GDM1 (cell line): ENCODE results near the gene ASB7.

Experiments used
- DNase-seq: peaks from one replicate; lab custom pipeline; 2025; lab: John Stamatoyannopoulos, UW

Gene ASB7

DNA sequence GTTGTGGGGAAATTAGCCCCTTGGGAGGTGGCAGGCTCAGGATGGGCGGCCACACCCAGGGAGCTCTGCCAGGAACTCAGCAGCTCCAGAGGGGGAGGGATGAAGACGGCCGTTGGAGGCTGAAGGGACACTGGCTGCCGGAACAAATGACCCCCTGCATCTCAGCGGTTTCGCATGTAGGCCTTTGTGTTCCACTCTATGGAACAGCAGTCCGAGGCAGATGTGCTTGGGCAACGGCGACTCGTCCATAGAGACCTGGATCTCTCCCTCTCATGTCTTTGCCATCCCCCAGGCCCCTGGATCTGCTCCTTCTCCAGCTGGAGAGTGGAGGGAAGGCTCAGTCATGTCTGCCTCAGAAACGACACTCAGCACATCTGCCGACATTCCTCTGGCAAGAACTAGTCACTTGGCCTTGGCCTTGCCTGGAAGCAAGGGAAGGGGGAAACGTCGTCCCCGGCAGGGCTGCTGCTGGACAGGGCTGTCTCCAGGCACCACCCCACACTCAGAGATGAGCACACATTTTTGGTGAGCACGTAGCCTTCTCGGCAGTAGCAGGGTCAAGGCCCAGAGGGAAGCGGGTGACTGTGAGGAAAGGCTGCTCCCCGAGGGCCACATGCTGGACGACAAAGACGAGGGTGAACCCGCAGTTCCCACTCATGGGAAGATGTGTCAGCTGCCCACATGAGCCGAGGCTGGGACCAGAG, 83.8 kb downstream of the ASB7 start:
- no peak for DNase-seq

DNA sequence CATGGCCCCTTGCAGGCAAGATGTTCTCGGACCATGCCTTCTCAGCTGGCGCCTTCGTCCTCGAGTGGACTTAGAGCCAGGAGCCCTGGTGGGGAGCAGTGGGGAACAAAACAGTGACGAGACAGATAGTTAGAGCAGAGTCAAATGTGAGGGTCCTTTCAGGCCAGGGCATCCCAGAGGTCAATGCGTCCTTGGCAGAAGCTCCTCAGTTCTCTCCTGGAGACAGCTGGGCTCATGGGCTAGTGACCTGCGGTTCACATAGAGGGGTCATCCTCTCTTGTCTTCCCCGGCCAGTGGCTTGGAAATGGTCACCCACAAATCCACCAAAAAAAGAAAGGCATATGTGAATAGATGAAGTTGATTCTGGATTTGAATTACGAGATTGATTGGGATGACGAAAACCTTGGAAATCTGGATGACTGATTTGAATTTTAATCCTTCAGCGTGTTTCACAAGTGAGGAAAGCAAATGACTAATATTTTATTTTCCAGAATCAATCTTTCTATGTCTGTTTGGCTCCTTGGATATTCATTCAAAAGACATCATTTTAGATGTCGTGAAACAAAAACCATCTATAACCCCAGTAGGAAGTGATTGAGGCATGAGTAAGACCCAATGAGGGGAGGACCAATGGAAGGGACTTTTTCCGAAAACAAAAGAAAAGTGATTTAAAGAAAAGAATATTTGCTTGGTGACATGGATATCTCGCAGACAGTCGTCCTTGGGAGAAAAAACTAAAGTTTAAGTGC, 84.5 kb downstream of the ASB7 start:
- no peak for DNase-seq

DNA sequence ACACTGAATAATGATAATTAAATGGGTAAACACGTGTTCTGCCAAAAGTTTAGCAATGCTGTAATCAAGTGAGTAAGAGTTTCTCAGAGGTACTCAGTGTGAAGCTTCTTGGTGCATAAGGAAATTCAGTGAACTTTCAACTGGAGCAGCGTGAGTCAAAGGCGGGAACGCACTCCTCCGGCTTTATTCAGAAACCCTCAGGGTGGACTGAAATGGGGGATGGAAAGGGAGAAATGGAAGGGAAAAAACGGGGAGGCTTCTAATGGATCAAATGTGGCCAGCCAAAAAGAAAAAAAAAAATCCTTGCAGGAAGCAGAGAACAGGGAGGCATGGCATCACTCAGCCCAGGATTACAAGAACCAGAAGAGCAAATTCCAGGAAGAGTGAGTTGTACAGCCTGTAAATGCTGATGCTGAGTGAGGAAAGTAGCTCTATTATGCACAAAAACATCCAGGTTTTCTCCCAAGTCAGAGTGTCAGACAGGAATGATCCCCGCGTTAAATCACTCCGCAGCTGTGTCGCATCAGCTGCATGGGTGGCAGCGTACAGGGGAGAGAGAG, 85.3 kb downstream of the ASB7 start:
- no peak for DNase-seq

DNA sequence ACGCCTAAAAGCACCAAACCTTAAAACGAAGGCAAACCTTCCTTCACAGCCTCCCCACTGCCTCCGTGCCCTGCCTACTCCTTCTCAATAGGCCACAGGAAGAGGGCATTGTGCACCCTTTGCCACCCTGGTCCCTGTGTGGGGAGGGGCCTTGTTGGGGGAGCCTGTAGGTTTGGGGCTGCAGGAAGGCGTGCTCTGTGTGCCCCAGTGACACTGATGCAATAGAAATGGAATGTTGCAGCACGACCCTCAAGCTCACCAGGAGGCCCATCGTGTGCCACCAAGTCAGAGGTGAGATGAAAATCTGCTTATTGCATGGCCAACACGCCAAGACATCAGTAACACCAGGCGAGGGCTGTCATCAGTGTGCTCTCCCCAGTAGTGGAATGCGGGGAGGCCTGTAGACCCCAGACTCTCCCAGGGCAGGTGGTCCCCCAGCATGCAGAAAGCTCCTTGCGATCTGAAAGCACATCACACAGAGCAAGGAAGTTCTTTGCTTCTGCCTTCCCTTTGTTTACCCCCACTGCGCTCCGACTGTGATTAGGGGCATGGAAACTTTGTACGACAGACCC, 86.2 kb downstream of the ASB7 start:
- no peak for DNase-seq

DNA sequence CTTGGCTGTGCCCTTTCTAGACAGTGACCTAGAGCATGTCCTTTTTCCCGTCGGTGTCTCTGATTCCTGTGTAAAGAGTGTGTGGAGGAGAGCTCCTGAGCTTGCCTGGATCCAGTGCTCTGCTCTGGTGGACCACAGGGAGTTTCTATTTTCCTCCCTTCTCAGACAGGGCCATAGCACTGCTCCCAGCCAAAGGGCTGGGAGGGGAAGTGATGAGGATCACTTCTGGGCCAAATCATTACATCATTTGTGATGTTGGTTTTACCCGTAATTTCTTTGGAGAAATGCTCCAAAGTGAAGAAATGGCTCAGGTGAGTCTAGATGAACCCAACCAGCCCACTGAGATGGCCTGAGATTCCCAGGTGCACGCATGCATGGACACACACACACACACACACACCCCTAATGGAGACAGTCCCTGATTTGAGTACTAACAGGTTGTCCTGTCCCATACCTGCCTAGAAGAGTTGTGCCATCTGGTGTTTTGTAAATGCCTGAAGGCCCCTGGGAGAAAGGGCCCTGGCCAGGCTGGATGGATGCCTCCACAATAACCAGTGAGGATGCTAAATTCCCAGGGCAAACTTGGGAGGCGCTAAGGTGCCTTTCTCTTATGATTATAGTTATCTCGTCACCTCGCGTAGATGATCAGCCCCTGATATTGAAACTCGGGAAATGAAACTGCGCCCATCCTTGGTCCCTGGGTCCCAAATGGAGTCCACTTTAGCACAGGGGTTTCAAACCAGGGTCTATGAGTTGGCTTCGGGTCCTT, 86.9 kb downstream of the ASB7 start:
- DNase-seq = no peak

DNA sequence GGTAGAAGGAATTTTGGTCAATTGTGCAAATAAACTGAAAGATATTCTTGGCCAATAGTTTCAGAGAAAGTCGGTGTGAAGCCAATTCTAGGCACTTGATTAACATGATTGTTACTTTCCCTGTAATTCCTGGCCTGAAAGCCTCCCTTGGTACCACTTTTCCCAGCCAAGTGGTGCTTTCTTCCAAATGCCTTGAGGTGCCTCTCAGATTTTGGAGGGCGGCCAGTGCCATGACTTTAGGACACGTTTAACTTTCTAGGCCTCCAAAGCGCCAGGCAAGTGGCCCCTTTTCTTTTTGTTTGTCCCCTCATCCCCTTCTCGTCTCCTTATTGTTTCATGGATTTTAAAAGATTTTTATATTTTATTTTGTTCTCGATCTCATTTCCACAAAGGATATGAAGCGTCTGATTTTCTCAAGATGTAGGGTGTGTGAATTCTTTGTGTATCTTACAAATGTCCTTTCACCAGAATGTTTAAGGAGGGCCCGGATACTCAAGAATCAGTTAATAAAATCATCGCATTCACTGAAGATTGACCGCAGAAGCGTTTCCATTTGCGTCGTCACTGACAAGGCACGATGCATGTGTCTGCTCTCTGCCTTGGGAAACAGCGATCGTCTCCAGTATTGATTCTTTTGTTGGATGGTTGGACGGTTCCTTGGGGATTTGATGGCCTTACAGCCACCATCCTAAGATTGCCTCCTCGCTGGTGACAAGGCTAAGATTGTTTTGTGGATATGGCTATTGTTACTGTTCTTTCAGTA, 87.8 kb downstream of the ASB7 start:
- DNase-seq = no peak

DNA sequence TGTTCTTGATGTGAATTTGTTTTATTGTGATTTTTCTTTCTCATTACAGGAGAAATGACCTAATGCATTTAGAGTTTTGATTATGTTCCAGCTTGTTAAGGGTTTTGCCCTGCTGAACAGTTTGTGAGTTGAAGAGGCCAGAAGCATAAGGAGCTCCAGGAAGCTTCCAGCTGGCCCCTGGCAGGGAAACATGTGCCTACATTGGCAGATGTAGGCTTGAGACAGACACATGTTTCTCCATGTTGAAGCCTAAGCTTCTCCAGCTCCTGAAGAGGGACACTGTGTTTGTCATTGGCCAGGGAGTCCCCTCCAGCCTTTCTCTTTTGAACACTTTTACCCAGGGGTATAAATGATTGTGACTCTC, 88.4 kb downstream of the ASB7 start:
- no peak for DNase-seq

DNA sequence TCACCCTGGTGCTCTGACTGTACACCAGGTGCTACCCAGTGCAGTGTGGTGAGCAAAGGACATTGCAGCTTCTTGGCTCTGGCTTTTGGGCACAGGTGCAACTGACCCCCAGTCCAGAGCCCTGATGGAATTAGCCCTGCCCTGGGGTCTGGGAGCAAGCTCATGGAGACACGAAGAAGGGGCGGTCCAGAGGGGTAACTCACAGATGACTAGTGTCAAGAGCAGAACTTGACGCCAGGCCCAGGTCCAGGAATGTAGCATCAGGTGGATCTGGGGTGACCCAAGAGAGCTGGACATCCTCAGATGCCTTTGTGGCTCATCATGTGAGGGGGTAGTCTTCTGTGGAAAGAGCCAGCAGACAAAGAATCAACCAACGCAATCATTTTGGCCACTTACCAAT, 88.9 kb downstream of the ASB7 start:
- no peak for DNase-seq

DNA sequence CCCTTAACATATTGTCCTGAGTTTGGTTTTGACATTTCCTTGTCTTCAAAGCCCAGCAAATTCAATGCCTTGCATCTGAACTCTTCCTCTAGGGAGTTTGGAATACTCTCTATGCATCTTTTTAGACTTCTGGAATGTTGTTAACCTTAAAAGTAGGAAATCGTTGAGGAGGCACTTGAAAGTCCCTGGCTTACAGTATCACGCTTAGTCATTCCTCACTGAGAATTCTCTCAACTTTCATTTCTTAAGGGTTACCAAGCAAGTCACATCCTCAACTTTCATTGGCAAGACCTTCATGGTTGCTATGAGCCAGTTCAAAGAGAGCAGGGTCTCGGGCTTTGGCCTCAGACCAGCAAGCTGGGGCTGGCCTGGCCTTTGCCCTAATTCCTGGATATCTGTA, 89.9 kb downstream of the ASB7 start:
- DNase-seq = no peak

DNA sequence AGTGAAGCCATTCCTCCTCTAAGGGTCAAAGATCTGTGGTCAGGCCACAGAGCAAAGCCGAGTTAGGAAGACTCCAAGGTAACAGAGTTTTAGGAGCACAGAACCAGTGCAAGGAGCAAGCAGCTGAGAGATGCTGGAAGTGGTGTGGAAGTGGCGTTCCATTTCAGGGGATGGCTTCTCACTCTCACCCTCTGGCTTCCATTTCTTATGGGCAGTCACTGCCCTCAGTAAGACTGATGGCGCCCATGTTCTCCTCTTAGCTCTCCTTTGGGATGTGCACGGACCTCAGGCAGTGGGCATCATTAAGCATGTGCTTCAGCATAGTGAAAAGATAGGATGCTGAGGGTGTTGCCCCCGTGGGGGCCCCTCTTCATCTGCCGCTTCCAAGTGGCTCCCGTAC, 90.3 kb downstream of the ASB7 start:
- no peak for DNase-seq

DNA sequence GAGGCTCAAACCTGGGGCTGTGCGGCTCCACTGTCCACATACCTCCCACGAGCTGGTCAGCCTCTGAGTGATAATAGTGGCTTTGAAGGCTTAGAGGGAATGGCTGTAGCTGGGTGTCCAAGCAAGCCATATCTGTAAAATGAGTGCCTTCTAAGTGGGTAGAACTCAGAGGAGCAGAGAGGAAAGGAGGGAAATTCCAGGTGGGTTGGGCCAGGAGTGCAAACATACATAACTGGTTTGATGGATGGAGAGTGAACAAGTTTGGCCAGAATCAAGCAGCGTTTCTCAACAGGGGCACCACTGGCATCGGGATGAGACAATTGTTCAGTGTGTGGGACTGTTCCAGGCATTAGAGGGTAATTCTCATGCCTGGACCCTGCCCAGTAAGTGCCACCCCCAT, 91.1 kb downstream of the ASB7 start:
- no peak for DNase-seq

DNA sequence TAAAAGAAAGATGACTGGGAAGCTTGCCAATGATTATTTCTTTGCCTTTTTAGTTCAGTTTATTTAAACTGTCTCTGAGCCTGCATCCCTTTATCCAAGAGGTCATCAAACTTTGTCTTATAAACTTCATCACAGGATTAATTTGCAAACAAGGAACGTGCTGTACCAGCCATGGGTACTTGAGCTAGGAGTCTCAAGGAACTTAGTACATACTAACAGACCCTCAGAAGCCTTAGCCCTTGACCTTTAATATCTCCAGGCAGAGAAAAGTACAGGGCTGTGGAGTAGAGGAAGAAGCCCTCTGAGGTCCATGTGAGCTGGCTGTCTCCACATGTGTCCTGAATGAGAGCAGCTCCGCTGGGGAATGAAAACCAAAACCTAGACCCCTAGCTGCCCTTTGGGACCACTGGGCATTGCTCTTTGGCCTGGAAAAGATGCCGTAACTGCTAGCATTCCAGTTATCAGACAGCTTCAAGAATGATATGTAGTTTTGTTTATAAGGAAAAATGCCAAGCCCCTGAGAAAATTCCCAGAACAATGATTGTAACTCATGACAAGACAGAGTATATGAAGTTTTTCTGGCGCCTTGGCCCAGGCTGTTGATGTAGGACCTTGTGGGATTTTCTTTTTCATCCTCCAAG, 92.1 kb downstream of the ASB7 start:
- DNase-seq = no peak

DNA sequence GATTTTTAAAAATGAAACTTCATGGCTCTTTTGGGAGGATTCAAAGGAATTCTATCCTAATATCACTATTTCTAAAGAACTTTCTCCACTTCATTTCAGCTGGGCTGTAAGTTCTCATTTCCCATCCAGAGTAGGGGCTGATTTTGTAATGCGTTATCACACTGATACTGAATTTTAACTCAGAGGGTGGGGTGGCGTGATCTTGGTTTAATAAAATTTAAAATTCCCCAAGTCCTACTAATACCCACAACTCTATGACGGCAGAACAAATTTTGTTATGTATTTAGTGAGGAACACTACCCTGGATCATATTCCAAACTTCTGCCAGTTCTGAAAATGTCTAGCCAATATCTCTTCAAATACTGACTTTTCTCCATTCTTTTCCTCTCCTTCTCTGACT, 92.7 kb downstream of the ASB7 start:
- DNase-seq = no peak

DNA sequence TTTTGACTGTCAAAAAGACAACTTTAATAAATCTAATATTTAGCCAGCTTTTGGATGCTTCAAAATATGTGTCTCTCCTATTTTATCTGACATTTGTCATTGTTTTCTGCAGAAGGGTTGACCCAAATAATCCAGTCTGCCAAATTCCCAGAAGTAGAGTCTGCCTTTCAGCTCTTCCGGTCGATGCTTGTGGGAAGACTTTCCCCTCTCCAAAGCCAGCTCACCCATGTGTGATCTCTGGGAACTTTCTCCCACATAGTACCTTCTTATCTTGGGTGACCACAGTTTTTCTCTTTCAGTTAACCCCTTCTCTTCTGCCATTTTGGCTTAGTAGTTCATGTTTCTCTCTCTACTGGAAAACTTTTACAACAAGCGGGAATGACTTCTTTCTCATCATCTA, 94.1 kb downstream of the ASB7 start:
- DNase-seq = no peak
